ENCODE data around the gene DOCK1.

The DOCK1 gene

GRCh38 chr10:127040756-127041155, 135.5 kb downstream of the DOCK1 start:
- H4K91ac ChIP-seq (ENCODE audit: low read length) = no peak overlapping the region
- H2BK12ac ChIP-seq (ENCODE audit: low read length in 2 of 2) = no peak overlapping the region
- no peak overlapping the region for H3K4me2 ChIP-seq (ENCODE audit: low read length, poor library complexity, severe bottlenecking)
- no peak overlapping the region for H3K18ac ChIP-seq (ENCODE audit: low read depth in 1 of 2, low read length in 2 of 2)
- H2BK5ac ChIP-seq (ENCODE audit: low read depth, low read length, poor library complexity, severe bottlenecking) = no peak overlapping the region
- no peak overlapping the region for H3K23ac ChIP-seq (ENCODE audit: low read length in 2 of 2)
- H3K27ac ChIP-seq (ENCODE audit: low read length, poor library complexity, severe bottlenecking) = no peak overlapping the region
- no peak overlapping the region for H3K9ac ChIP-seq (ENCODE audit: low read length)
- no peak overlapping the region for H4K8ac ChIP-seq (ENCODE audit: low read length)
- 90% methylated on average over 4 of the region's 4 CpGs for WGBS
- H3K9me3 ChIP-seq (ENCODE audit: control insufficient read depth, low read length) = no peaks in the 10 kb centered on the region
- no peak overlapping the region for H2AFZ ChIP-seq (ENCODE audit: low read depth, low read length)
- no peak overlapping the region for H3K14ac ChIP-seq (ENCODE audit: low read length in 2 of 2)
- no peak overlapping the region for H3K4me3 ChIP-seq (ENCODE audit: insufficient read depth in 1 of 2, low read depth in 1 of 2, low read length in 2 of 2)
- peaks cover 16% of the 10 kb centered on the region for H3K79me1 ChIP-seq (replicated peaks; ENCODE audit: low read length, poor library complexity, severe bottlenecking)
- no peak overlapping the region for H2BK15ac ChIP-seq (ENCODE audit: low read depth, poor library complexity, severe bottlenecking)
- peaks cover 53 to 79% of the 10 kb centered on the region in 2 experiments for H3K36me3 ChIP-seq (ENCODE audit: control insufficient read depth in 1 of 2, insufficient read depth in 2 of 2, low read depth in 1 of 2, low read length in 2 of 2)
- no peak overlapping the region for H2AK5ac ChIP-seq (ENCODE audit: low read length, severe bottlenecking)
- DNase-seq = no peak
- H3K27me3 ChIP-seq (ENCODE audit: control insufficient read depth in 1 of 2, insufficient read depth in 1 of 2, low read length in 2 of 2) = no peaks in the 10 kb centered on the region
- no peaks in the 10 kb centered on the region for H3K4me1 ChIP-seq (ENCODE audit: control insufficient read depth, insufficient read depth, low read depth, low read length)
- H2BK120ac ChIP-seq (ENCODE audit: low read depth, low read length) = no peak overlapping the region
- no peak overlapping the region for H3K4ac ChIP-seq (ENCODE audit: low read depth in 1 of 2, low read length in 2 of 2)

- no peak overlapping the region for H3K4ac ChIP-seq (ENCODE audit: low read depth in 1 of 2, low read length in 2 of 2)
- H4K91ac ChIP-seq (ENCODE audit: low read length) = no peak overlapping the region
- H2BK5ac ChIP-seq (ENCODE audit: low read depth, low read length, poor library complexity, severe bottlenecking) = no peak overlapping the region
- H3K18ac ChIP-seq (ENCODE audit: low read depth in 1 of 2, low read length in 2 of 2) = no peak overlapping the region
- no peak overlapping the region for H2BK120ac ChIP-seq (ENCODE audit: low read depth, low read length)
- no peaks in the 10 kb centered on the region for H3K27me3 ChIP-seq (ENCODE audit: control insufficient read depth in 1 of 2, insufficient read depth in 1 of 2, low read length in 2 of 2)
- DNase-seq = peak; percentile 66
- H3K9me3 ChIP-seq (ENCODE audit: control insufficient read depth, low read length) = no peaks in the 10 kb centered on the region
- no peak overlapping the region for H3K23ac ChIP-seq (ENCODE audit: low read length in 2 of 2)
- H4K8ac ChIP-seq (ENCODE audit: low read length) = no peak overlapping the region
- peak overlapping the region; percentile 19 for H3K9ac ChIP-seq (ENCODE audit: low read length)
- peaks cover 54 to 80% of the 10 kb centered on the region in 2 experiments for H3K36me3 ChIP-seq (ENCODE audit: control insufficient read depth in 1 of 2, insufficient read depth in 2 of 2, low read depth in 1 of 2, low read length in 2 of 2)
- H3K4me3 ChIP-seq (ENCODE audit: insufficient read depth in 1 of 2, low read depth in 1 of 2, low read length in 2 of 2) = peak overlapping the region in 1 of 2 experiments; percentile 3
- peaks cover 16% of the 10 kb centered on the region for H3K79me1 ChIP-seq (replicated peaks; ENCODE audit: low read length, poor library complexity, severe bottlenecking)
- H2AFZ ChIP-seq (ENCODE audit: low read depth, low read length) = no peak overlapping the region
- no peak overlapping the region for H2AK5ac ChIP-seq (ENCODE audit: low read length, severe bottlenecking)
- H3K14ac ChIP-seq (ENCODE audit: low read length in 2 of 2) = no peak overlapping the region
- WGBS = no CpG with 5 or more reads among the region's 6 CpGs
- no peak overlapping the region for H2BK12ac ChIP-seq (ENCODE audit: low read length in 2 of 2)
- H2BK15ac ChIP-seq (ENCODE audit: low read depth, poor library complexity, severe bottlenecking) = no peak overlapping the region
- no peak overlapping the region for H3K27ac ChIP-seq (ENCODE audit: low read length, poor library complexity, severe bottlenecking)
- H3K4me2 ChIP-seq (ENCODE audit: low read length, poor library complexity, severe bottlenecking) = no peak overlapping the region
- H3K4me1 ChIP-seq (ENCODE audit: control insufficient read depth, insufficient read depth, low read depth, low read length) = no peaks in the 10 kb centered on the region
Measured at GRCh38 chr10:127041552-127041951, 136.3 kb downstream of the DOCK1 start.

DNA sequence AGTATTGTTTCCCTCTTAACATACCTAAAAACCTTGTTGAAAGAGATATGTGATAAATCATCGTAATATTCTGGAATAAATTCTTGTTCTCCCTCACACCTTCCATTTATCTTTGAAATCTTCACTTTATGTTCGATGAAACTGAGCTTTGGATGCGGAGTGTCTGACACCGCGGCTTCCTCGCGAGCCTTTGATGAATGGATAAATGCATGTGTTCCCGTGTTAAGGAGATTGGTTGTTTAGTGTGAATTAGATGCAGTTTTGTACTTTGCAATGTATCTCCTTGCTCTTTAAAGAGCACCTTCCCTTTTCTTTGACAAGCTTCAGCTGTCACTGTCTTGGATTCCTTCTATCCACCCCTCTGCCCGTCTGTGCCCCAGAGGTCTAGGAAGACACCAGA, 138.1 kb downstream of the DOCK1 start:
- Histone ChIP-seq H4K91ac (ENCODE audit: low read length) (no peak overlapping the region), H2BK12ac (ENCODE audit: low read length in 2 of 2) (no peak overlapping the region), H2BK5ac (ENCODE audit: low read depth, low read length, poor library complexity, severe bottlenecking) (no peak overlapping the region), H3K18ac (ENCODE audit: low read depth in 1 of 2, low read length in 2 of 2) (no peak overlapping the region), H3K4me3 (ENCODE audit: insufficient read depth in 1 of 2, low read depth in 1 of 2, low read length in 2 of 2) (no peak overlapping the region), H3K14ac (ENCODE audit: low read length in 2 of 2) (no peak overlapping the region), H4K8ac (ENCODE audit: low read length) (no peak overlapping the region), H3K9me3 (ENCODE audit: control insufficient read depth, low read length) (no peaks in the 10 kb centered on the region), H2BK15ac (ENCODE audit: low read depth, poor library complexity, severe bottlenecking) (no peak overlapping the region), H2BK120ac (ENCODE audit: low read depth, low read length) (no peak overlapping the region), H3K23ac (ENCODE audit: low read length in 2 of 2) (no peak overlapping the region), H3K79me1 (replicated peaks; ENCODE audit: low read length, poor library complexity, severe bottlenecking) (peaks cover 13% of the 10 kb centered on the region), H3K36me3 (ENCODE audit: control insufficient read depth in 1 of 2, insufficient read depth in 2 of 2, low read depth in 1 of 2, low read length in 2 of 2) (peaks cover 48 to 71% of the 10 kb centered on the region in 2 experiments), H3K4ac (ENCODE audit: low read depth in 1 of 2, low read length in 2 of 2) (no peak overlapping the region), H3K4me1 (ENCODE audit: control insufficient read depth, insufficient read depth, low read depth, low read length) (peaks cover 3% of the 10 kb centered on the region), H3K27ac (ENCODE audit: low read length, poor library complexity, severe bottlenecking) (no peak overlapping the region), H3K4me2 (ENCODE audit: low read length, poor library complexity, severe bottlenecking) (no peak overlapping the region), H3K9ac (ENCODE audit: low read length) (no peak overlapping the region), H2AK5ac (ENCODE audit: low read length, severe bottlenecking) (no peak overlapping the region), H3K27me3 (ENCODE audit: control insufficient read depth in 1 of 2, insufficient read depth in 1 of 2, low read length in 2 of 2) (no peaks in the 10 kb centered on the region), H2AFZ (ENCODE audit: low read depth, low read length) (no peak overlapping the region)
- 100% methylated on average over 8 of the region's 9 CpGs for WGBS
- no peak for DNase-seq

DNA sequence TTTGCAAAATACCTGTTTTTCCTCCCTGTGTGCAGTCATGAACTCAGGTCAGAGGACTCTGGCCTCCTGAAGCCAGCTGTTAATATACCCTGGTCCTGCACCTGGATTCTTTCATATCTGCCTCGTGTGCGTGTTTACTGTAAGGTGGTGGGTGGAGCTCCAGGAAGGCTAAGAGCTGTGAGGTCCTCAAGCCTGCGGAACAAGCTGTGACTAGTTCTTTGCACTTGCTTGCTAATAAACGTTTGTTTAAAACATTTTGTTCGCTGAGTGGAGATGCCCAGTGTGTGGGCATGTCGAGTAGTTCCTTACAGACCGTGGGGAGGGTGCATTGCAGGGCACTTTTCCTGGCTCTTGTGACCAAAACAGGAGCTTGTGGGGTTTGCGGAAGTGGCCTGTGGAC, 139.0 kb downstream of the DOCK1 start:
- Histone ChIP-seq H3K4me1 (ENCODE audit: control insufficient read depth, insufficient read depth, low read depth, low read length) (peaks cover 3% of the 10 kb centered on the region), H3K4me3 (ENCODE audit: insufficient read depth in 1 of 2, low read depth in 1 of 2, low read length in 2 of 2) (no peak overlapping the region), H3K27me3 (ENCODE audit: control insufficient read depth in 1 of 2, insufficient read depth in 1 of 2, low read length in 2 of 2) (no peaks in the 10 kb centered on the region), H2AFZ (ENCODE audit: low read depth, low read length) (no peak overlapping the region), H2BK5ac (ENCODE audit: low read depth, low read length, poor library complexity, severe bottlenecking) (no peak overlapping the region), H3K23ac (ENCODE audit: low read length in 2 of 2) (no peak overlapping the region), H4K91ac (ENCODE audit: low read length) (no peak overlapping the region), H3K4ac (ENCODE audit: low read depth in 1 of 2, low read length in 2 of 2) (no peak overlapping the region), H3K14ac (ENCODE audit: low read length in 2 of 2) (no peak overlapping the region), H2BK15ac (ENCODE audit: low read depth, poor library complexity, severe bottlenecking) (no peak overlapping the region), H4K8ac (ENCODE audit: low read length) (no peak overlapping the region), H3K79me1 (replicated peaks; ENCODE audit: low read length, poor library complexity, severe bottlenecking) (peaks cover 15% of the 10 kb centered on the region), H3K18ac (ENCODE audit: low read depth in 1 of 2, low read length in 2 of 2) (no peak overlapping the region), H3K4me2 (ENCODE audit: low read length, poor library complexity, severe bottlenecking) (no peak overlapping the region), H2BK12ac (ENCODE audit: low read length in 2 of 2) (no peak overlapping the region), H2AK5ac (ENCODE audit: low read length, severe bottlenecking) (no peak overlapping the region), H2BK120ac (ENCODE audit: low read depth, low read length) (no peak overlapping the region), H3K36me3 (ENCODE audit: control insufficient read depth in 1 of 2, insufficient read depth in 2 of 2, low read depth in 1 of 2, low read length in 2 of 2) (peaks cover 43 to 62% of the 10 kb centered on the region in 2 experiments), H3K27ac (ENCODE audit: low read length, poor library complexity, severe bottlenecking) (no peak overlapping the region), H3K9ac (ENCODE audit: low read length) (no peak overlapping the region), H3K9me3 (ENCODE audit: control insufficient read depth, low read length) (no peaks in the 10 kb centered on the region)
- 93% methylated on average over 8 of the region's 8 CpGs for WGBS
- no peak for DNase-seq
